Cardiac muscle cell (in vitro differentiated cells and primary cell): ENCODE measurements around the gene NFYB. TPM values are rescaled to one million over a fixed set of nuclear protein-coding genes. Genes with fewer than 3 reads are reported as not detected.

Experiments used
- DNase-seq, 2 donors: peaks; one replicate each; pipeline versions ENCODE4 v3.0.0 to v3.0.0-alpha.2; 2010 to 2017; ENCODE audit warnings: low read depth in 1 of 2, low spot score in 1 of 2
- H3K27ac ChIP-seq: fragments of 200-600 bp; sonication (generic); 2 replicates; pipeline ENCODE4 v1.5.1; 2016
- H3K27me3 ChIP-seq: fragments of 200-600 bp; sonication (generic); 2 replicates; pipeline ENCODE4 v1.6.0; 2016; ENCODE audit warnings: control low read depth
- H3K36me3 ChIP-seq: fragments of 200-600 bp; sonication (generic); 2 replicates; pipeline ENCODE4 v1.5.1; 2016; ENCODE audit warnings: control low read depth
- H3K4me1 ChIP-seq: fragments of 200-600 bp; sonication (generic); 2 replicates; pipeline ENCODE4 v1.8.1; 2017; ENCODE audit warnings: low read depth, mild to moderate bottlenecking, mixed run types
- H3K4me3 ChIP-seq: fragments of 200-600 bp; sonication (generic); 2 replicates; pipeline ENCODE4 v1.5.1; 2016; ENCODE audit warnings: mild to moderate bottlenecking
- H3K9me3 ChIP-seq: fragments of 200-600 bp; sonication (generic); 2 replicates; pipeline ENCODE4 v1.5.1; 2017; ENCODE audit warnings: low read depth, mild to moderate bottlenecking, control low read depth
- CTCF ChIP-seq: IDR thresholded peaks from 2 replicates; pipeline ENCODE4 v1.5.1; 2012; ENCODE audit warnings: low read depth, mild to moderate bottlenecking, low read length
- polyA plus RNA-seq: library from polyadenylated mRNA; unstranded; fragments of >200 nt; fragmentation: Nextera tagmentation; extraction: Ambion mirVana; gene quantifications from 2 replicates; pipeline ENCODE4 v1.2.1, GENCODE V29; 2016
- total RNA-seq: library from RNA; depleted of rRNA; stranded (reverse); fragments of >200 nt; gene quantifications from 2 replicates; pipeline ENCODE4 v1.2.3, GENCODE V29; 2016

Gene NFYB
- total and polyA plus RNA-seq, 2 experiments from 2014 or later = 115 to 150 TPM

- TF ChIP-seq CTCF = no peak
- Histone ChIP-seq H3K4me3 (no peak overlapping the region), H3K27ac (no peak overlapping the region), H3K27me3 (no peaks in the 10 kb centered on the region), H3K9me3 (no peaks in the 10 kb centered on the region), H3K36me3 (peaks cover 10% of the 10 kb centered on the region), H3K4me1 (peaks cover 4% of the 10 kb centered on the region)
- DNase-seq = no peak
These were observed 59.0 kb downstream of the NFYB start for GRCh38 chr12:104079024-104079423.

DNA sequence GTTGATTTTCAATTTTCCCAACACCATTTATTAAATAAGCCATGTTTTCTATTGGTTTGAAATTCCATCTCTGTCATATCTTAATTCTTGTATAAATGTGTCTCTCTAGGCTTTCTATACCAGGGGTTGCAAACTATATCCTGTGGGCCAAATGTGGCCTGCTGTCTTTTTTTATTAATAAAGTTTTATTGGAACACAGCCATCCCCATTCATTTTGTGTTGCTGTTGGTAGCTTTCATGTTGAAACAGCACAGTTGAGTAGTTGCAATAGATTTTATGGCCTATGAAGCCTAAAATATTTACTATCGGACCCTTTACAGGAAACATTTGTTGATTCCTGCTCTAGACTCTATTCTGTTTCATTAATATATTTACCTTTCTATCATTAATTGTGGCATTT is 64.3 kb downstream of the NFYB start:
- DNase-seq = no peak
- Histone ChIP-seq H3K27me3 (no peaks in the 10 kb centered on the region), H3K4me3 (no peak overlapping the region), H3K4me1 (no peaks in the 10 kb centered on the region), H3K27ac (no peak overlapping the region), H3K9me3 (no peaks in the 10 kb centered on the region), H3K36me3 (peaks cover 11% of the 10 kb centered on the region)
- no peak for TF ChIP-seq CTCF

GRCh38 chr12:104072099-104072498 is 65.9 kb downstream of the NFYB start:
- H3K4me3 ChIP-seq = no peak overlapping the region
- no peak for TF ChIP-seq CTCF
- H3K4me1 ChIP-seq = no peaks in the 10 kb centered on the region
- no peak for DNase-seq
- H3K27ac ChIP-seq = no peak overlapping the region
- peaks cover 18% of the 10 kb centered on the region for H3K36me3 ChIP-seq
- no peaks in the 10 kb centered on the region for H3K9me3 ChIP-seq
- no peaks in the 10 kb centered on the region for H3K27me3 ChIP-seq

Other genes starting within 250 kb of the NFYB start
- gene HSP90B1, start 207.8 kb downstream of the NFYB start, total RNA-seq = 386 and 610 TPM in 2 replicates
- gene HSP90B1, start 207.8 kb downstream of the NFYB start, polyA plus RNA-seq = 473 and 1,006 TPM in 2 replicates
- 31.7 and 47.8 TPM in 2 replicates for gene TDG, start 172.3 kb downstream of the NFYB start, total RNA-seq
- gene TDG, start 172.3 kb downstream of the NFYB start, polyA plus RNA-seq = 28.3 and 33.7 TPM in 2 replicates
- gene GLT8D2, start 88.0 kb downstream of the NFYB start, total RNA-seq = 3.2 and 5.9 TPM in 2 replicates
- 6.3 and 17.4 TPM in 2 replicates for gene GLT8D2, start 88.0 kb downstream of the NFYB start, polyA plus RNA-seq
- gene HCFC2, start 73.7 kb downstream of the NFYB start, total RNA-seq = 11.1 and 14.7 TPM in 2 replicates
- gene HCFC2, start 73.7 kb downstream of the NFYB start, polyA plus RNA-seq = 9.3 and 16.0 TPM in 2 replicates
- 55.5 and 74.9 TPM in 2 replicates for gene TXNRD1, start 77.6 kb upstream of the NFYB start, total RNA-seq
- gene TXNRD1, start 77.6 kb upstream of the NFYB start, polyA plus RNA-seq = 43.5 and 48.3 TPM in 2 replicates
- 1.8 and 3.3 TPM in 2 replicates for gene EID3, start 165.5 kb upstream of the NFYB start, total RNA-seq
- gene EID3, start 165.5 kb upstream of the NFYB start, polyA plus RNA-seq = 2.7 and 3.0 TPM in 2 replicates